HG03565 (cell line): Measurements from ENCODE around the gene CEP55.
"Not testable (repeated sequence)": the region's sequence is repeated elsewhere in the genome, so short reads cannot be mapped to it uniquely, and the experiment has no call there.

Experiments
- ATAC-seq: cut with Tn5 transposase; IDR thresholded peaks from one replicate; pipeline ENCODE4 v1.9.1; 2021; ENCODE audit warnings: mild to moderate bottlenecking, moderate library complexity; ENCODE audit not compliant: unreplicated experiment

Gene CEP55

DNA sequence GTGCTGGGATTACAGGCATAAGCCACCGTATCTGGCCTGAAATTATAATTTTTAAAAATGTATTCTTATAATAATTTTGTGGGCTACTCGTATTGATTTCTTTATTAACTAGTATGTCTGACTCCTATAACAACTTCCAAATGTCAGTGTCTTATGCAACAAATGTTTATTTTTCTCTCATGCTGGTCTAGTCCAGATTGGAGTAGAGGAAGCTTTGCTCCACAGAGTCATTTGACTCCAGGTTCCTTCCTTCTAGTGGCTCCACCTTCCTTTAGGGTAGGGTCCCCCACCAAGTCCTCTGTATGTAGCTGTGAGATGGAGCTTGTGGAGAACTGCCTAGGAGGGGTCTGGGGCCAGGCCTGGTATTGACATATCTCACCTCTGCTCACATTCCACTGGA lies 8.7 kb downstream of the CEP55 start:
- ATAC-seq = no peak

GRCh38 chr10:93509816-93510215 lies 13.4 kb downstream of the CEP55 start:
- no peak for ATAC-seq

GRCh38 chr10:93512565-93512964 lies 16.2 kb downstream of the CEP55 start:
- ATAC-seq = no peak

DNA sequence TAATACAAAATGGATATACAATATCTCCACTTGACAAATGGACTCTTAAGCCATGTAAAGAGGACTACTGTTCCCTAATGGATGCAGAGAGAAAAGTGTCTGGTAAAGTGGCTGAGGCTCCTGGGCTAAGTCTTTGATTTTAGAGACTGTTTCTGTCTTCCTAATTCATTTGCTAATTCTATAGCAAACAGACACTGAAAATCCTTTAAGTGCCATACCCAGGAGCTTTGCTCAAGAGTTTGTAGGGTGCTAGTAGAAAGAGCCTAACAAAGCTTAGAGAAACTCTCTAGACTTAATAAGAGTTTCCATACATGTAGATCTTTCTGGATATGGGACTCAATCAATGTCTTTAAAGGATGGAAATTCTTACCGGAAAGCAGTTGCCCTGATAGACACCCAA lies 16.7 kb downstream of the CEP55 start:
- ATAC-seq = no peak

DNA sequence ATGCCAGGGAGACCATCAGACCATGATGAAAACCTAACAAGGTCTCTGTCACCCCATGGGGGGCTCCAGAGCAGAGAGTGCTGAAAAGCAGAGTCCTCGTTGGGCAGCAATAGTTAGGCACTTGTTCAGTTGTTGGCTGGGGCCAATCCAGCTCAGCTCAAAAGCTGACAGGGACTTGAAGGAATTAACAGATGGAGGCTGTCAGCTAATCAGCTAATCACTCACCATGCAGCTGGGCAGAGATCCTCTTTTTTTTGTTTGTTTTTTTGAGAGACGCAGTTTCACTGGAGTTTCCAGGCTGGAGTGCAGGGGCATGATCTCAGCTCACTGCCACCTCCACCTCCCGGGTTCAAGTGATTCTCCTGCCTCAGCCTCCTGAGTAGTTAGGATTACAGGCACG lies 18.1 kb downstream of the CEP55 start:
- ATAC-seq = no peak

DNA sequence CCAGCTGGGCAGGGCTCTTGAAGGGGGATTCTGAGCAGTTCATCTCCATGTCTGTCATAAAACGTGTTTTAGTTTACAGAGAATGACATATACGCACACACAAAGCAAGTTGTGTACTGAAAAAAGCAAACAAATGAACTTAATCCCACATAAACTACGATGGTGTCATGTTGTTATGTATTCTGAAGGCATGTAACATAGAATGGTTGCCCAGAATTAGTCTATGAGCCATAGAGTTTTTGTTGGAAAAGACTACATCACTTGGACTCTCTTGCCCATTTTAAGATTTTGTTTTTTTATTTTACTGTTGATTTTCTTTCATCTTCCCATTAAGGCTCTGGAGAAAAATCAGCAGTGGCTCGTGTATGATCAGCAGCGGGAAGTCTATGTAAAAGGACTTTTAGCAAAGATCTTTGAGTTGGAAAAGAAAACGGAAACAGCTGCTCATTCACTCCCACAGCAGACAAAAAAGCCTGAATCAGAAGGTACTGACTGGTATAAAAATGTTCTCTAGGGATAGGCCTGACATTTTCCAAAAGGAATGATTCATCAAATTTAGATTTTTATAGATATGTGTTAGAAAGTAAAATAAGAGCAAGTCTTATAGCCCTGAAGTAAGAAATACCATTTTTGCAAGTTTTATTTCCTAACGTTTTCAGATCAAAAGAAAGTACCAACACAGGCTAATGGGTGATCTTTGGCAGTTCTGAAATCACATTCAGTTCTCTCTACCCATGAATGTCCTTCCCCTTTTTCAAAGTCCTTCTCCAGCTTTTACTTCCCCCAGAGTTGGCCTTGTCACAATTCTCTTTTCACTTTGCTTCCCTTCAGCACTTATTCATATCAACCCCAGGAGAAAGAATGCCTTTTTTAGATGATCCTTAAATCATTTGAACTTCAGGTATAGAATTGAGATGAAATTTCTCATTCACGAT lies 18.9 kb downstream of the CEP55 start:
- no peak for ATAC-seq

- ATAC-seq = no peak
These were observed 19.6 kb downstream of the CEP55 start for GRCh38 chr10:93516006-93516380.

DNA sequence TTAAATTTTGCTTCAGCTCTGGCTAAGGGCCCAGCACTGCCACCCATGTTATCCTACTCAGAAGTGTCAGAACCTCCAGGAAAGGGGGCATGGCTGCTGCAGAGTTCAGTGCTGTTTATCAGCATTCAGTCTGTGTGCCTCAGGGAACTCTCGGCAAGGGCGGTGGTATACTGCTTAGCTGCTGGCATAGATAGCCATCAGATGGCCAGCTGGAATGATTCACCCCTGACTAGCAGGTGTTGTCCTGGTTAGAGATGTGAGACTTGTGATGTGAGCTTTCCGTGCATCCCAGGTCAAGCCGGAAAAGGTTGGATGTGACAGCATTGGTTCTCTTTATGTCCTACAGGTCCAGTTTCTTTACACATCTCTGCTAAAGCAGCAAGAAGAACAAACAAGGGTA lies 22.1 kb downstream of the CEP55 start:
- ATAC-seq = no peak

GRCh38 chr10:93535293-93535692 lies 38.9 kb downstream of the CEP55 start:
- no peak for ATAC-seq

- not testable (repeated sequence) for ATAC-seq
These were observed 44.5 kb downstream of the CEP55 start for GRCh38 chr10:93540871-93541270.

DNA sequence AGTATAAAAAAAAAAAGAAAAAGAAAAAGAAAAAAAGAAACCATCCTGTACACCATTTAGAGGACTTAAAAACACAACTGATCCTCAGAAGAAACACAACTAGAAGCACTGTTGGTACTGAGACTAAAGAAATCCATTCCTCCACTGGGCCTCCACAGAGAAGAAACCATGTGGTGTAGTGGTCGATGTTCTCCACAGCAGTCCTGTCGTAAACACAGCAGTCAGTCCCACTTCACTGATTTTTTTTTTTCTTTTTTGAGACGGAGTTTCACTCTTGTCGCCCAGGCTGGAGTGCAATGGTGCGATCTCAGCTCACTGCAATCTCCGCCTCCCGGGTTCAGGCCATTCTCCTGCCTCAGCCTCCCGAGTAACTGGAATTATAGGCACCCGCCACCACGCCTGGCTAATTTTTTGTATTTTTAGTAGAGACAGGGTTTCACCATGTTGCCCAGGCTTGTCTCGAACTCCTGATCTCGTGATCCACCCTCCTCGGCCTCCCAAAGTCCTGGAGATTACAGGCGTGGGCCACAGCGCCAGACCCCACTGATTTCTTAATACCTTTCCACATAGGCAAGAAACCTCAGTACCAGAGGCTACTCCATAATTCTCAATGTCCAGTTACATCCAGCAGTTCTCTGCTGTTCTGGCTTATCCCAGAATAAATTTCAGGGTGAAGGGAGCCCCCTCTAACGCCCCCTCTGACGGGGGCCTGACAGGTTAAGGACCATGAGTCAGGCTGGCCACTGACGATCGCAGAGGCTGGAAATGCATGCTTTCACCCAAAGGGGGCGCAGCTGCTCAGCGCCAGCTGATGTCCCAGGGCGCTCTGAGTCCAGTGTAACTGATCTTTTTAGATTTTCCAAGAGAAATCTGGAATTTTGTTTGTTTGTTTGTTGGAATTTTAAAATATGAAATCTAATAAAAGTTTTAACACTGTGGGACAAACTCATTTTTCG lies 45.3 kb downstream of the CEP55 start:
- no peak for ATAC-seq

- no peak for ATAC-seq
These were observed 46.0 kb downstream of the CEP55 start for GRCh38 chr10:93542358-93542791.

- not testable (repeated sequence) for ATAC-seq
These were observed 50.6 kb downstream of the CEP55 start for GRCh38 chr10:93546995-93547394.

GRCh38 chr10:93547522-93547921 lies 51.1 kb downstream of the CEP55 start:
- ATAC-seq = no peak

GRCh38 chr10:93548376-93549071 lies 52.1 kb downstream of the CEP55 start:
- ATAC-seq = no peak

GRCh38 chr10:93550606-93551005 lies 54.2 kb downstream of the CEP55 start:
- ATAC-seq = no peak

GRCh38 chr10:93552780-93553179 lies 56.4 kb downstream of the CEP55 start:
- ATAC-seq = no peak

- no peak for ATAC-seq
These were observed 57.3 kb downstream of the CEP55 start for GRCh38 chr10:93553482-93554315.

DNA sequence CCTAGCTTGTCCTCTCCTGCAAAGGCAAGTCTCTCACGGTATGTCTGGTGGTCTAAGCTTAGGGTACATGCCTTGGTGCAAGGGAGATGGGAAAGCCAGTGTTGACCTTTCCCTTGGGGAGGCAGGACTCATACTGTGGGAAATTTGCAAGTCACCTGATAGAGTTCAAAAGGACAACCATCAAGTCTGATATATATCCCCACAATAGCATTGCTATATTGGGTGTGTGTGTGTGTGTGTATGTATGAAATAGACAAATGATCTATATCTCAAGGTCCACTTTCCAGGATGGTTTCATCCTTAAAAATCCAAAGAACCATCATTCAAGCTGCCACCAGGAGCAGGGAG lies 57.9 kb downstream of the CEP55 start:
- no peak for ATAC-seq

DNA sequence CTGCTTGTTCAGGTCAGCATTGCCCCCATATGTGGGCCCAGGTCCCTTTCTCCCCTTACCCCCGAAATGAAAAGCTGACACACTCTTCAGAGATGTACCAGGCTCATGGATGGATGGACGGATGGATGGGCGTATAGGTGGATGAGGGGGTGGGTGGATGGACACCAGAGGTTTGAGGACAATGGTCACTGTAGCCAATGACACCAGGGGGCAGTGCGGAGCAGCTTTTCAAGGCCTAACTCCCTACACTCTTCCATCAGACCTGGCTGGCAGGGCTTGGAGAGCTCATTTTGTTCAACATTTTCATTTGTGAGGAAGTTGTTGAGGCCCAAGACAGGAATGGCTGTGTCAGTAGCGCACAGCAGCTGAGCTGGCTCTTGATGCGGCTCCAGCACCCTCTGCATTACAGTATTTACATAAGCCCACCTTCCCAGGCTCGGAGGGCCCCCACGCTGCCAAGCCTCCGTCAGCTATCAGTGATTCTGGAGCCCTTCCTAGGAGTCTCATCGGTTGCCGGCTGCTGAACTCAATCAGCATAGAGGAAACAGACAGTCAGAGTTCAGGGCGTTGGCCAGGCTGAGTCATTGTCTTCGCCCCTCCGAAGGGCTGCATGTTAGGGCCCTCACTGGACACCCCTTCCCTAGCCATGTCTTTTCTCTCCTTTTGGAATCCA lies 58.5 kb downstream of the CEP55 start:
- no peak for ATAC-seq
